Measurements from ENCODE around the gene CDH22.

Gene CDH22

GRCh38 chr20:46282669-46283068, 25.6 kb downstream of the CDH22 start:
- Histone ChIP-seq H3K4me1 (ENCODE audit: control insufficient read depth, insufficient read depth, low read length) (no peaks in the 10 kb centered on the region), H3K9me3 (ENCODE audit: control insufficient read depth, insufficient read depth, low read length) (no peaks in the 10 kb centered on the region), H3K36me3 (ENCODE audit: control insufficient read depth, insufficient read depth, low read length) (no peaks in the 10 kb centered on the region), H3K27me3 (ENCODE audit: control insufficient read depth, insufficient read depth, low read length) (no peaks in the 10 kb centered on the region), H3K27ac (ENCODE audit: low read length) (no peak overlapping the region), H3K4me3 (ENCODE audit: low read length) (no peak overlapping the region)
- WGBS (ENCODE audit: insufficient coverage, insufficient read length) = 100% methylated on average over 1 of the region's 11 CpGs
- DNase-seq (ENCODE audit: low read depth, low spot score) = no peak

GRCh38 chr20:46279103-46279502, 29.2 kb downstream of the CDH22 start:
- Histone ChIP-seq H3K27me3 (ENCODE audit: control insufficient read depth, insufficient read depth, low read length) (no peaks in the 10 kb centered on the region), H3K4me1 (ENCODE audit: control insufficient read depth, insufficient read depth, low read length) (no peaks in the 10 kb centered on the region), H3K27ac (ENCODE audit: low read length) (no peak overlapping the region), H3K36me3 (ENCODE audit: control insufficient read depth, insufficient read depth, low read length) (no peaks in the 10 kb centered on the region), H3K9me3 (ENCODE audit: control insufficient read depth, insufficient read depth, low read length) (no peaks in the 10 kb centered on the region), H3K4me3 (ENCODE audit: low read length) (no peak overlapping the region)
- WGBS (ENCODE audit: insufficient coverage, insufficient read length) = no CpG with 5 or more reads among the region's 10 CpGs
- no peak for DNase-seq (ENCODE audit: low read depth, low spot score)

- Histone ChIP-seq H3K9me3 (ENCODE audit: control insufficient read depth, insufficient read depth, low read length) (no peaks in the 10 kb centered on the region), H3K4me1 (ENCODE audit: control insufficient read depth, insufficient read depth, low read length) (no peaks in the 10 kb centered on the region), H3K36me3 (ENCODE audit: control insufficient read depth, insufficient read depth, low read length) (no peaks in the 10 kb centered on the region), H3K27ac (ENCODE audit: low read length) (no peak overlapping the region), H3K4me3 (ENCODE audit: low read length) (no peak overlapping the region), H3K27me3 (ENCODE audit: control insufficient read depth, insufficient read depth, low read length) (no peaks in the 10 kb centered on the region; the same call in 1 of the 2 replicates)
- DNase-seq (ENCODE audit: low read depth, low spot score) = no peak
- no CpG with 5 or more reads among the region's 8 CpGs for WGBS (ENCODE audit: insufficient coverage, insufficient read length)
These were observed 30.7 kb downstream of the CDH22 start for GRCh38 chr20:46277602-46278001.

- Histone ChIP-seq H3K27ac (ENCODE audit: low read length) (no peak overlapping the region), H3K9me3 (ENCODE audit: control insufficient read depth, insufficient read depth, low read length) (no peaks in the 10 kb centered on the region), H3K4me3 (ENCODE audit: low read length) (no peak overlapping the region), H3K27me3 (ENCODE audit: control insufficient read depth, insufficient read depth, low read length) (no peaks in the 10 kb centered on the region; the same call in 1 of the 2 replicates), H3K36me3 (ENCODE audit: control insufficient read depth, insufficient read depth, low read length) (no peaks in the 10 kb centered on the region), H3K4me1 (ENCODE audit: control insufficient read depth, insufficient read depth, low read length) (no peaks in the 10 kb centered on the region)
- no CpG with 5 or more reads among the region's 4 CpGs for WGBS (ENCODE audit: insufficient coverage, insufficient read length)
- DNase-seq (ENCODE audit: low read depth, low spot score) = no peak
These were observed 31.8 kb downstream of the CDH22 start for GRCh38 chr20:46276531-46276930.

- H3K27me3 ChIP-seq (ENCODE audit: control insufficient read depth, insufficient read depth, low read length) = no peaks in the 10 kb centered on the region; the same call in 1 of the 2 replicates
- no peak overlapping the region for H3K4me3 ChIP-seq (ENCODE audit: low read length)
- no peaks in the 10 kb centered on the region for H3K36me3 ChIP-seq (ENCODE audit: control insufficient read depth, insufficient read depth, low read length)
- WGBS (ENCODE audit: insufficient coverage, insufficient read length) = no CpG with 5 or more reads among the region's 4 CpGs
- no peak overlapping the region for H3K27ac ChIP-seq (ENCODE audit: low read length)
- DNase-seq (ENCODE audit: low read depth, low spot score) = no peak
- H3K4me1 ChIP-seq (ENCODE audit: control insufficient read depth, insufficient read depth, low read length) = no peaks in the 10 kb centered on the region
- H3K9me3 ChIP-seq (ENCODE audit: control insufficient read depth, insufficient read depth, low read length) = no peaks in the 10 kb centered on the region
These were observed 33.2 kb downstream of the CDH22 start for GRCh38 chr20:46275091-46275490.

- Histone ChIP-seq H3K4me1 (ENCODE audit: control insufficient read depth, insufficient read depth, low read length) (no peaks in the 10 kb centered on the region), H3K4me3 (ENCODE audit: low read length) (no peak overlapping the region), H3K36me3 (ENCODE audit: control insufficient read depth, insufficient read depth, low read length) (no peaks in the 10 kb centered on the region), H3K27ac (ENCODE audit: low read length) (no peak overlapping the region), H3K9me3 (ENCODE audit: control insufficient read depth, insufficient read depth, low read length) (no peaks in the 10 kb centered on the region), H3K27me3 (ENCODE audit: control insufficient read depth, insufficient read depth, low read length) (no peaks in the 10 kb centered on the region; the same call in 1 of the 2 replicates)
- no CpG with 5 or more reads among the region's 2 CpGs for WGBS (ENCODE audit: insufficient coverage, insufficient read length)
- no peak for DNase-seq (ENCODE audit: low read depth, low spot score)
These were observed 34.6 kb downstream of the CDH22 start for GRCh38 chr20:46273717-46274116.

- Histone ChIP-seq H3K27ac (ENCODE audit: low read length) (no peak overlapping the region), H3K36me3 (ENCODE audit: control insufficient read depth, insufficient read depth, low read length) (no peaks in the 10 kb centered on the region), H3K27me3 (ENCODE audit: control insufficient read depth, insufficient read depth, low read length) (no peaks in the 10 kb centered on the region; the same call in 1 of the 2 replicates), H3K4me1 (ENCODE audit: control insufficient read depth, insufficient read depth, low read length) (peaks cover 2% of the 10 kb centered on the region; the same call in 1 of the 2 replicates), H3K4me3 (ENCODE audit: low read length) (no peak overlapping the region), H3K9me3 (ENCODE audit: control insufficient read depth, insufficient read depth, low read length) (no peaks in the 10 kb centered on the region)
- DNase-seq (ENCODE audit: low read depth, low spot score) = no peak
- WGBS (ENCODE audit: insufficient coverage, insufficient read length) = no CpG with 5 or more reads among the region's 1 CpG
These were observed 35.8 kb downstream of the CDH22 start for GRCh38 chr20:46272389-46273047.

GRCh38 chr20:46270977-46271744, 37.1 kb downstream of the CDH22 start:
- peaks cover 2% of the 10 kb centered on the region; the same call in 1 of the 2 replicates for H3K4me1 ChIP-seq (ENCODE audit: control insufficient read depth, insufficient read depth, low read length)
- no peak for DNase-seq (ENCODE audit: low read depth, low spot score)

GRCh38 chr20:46269372-46269771, 38.9 kb downstream of the CDH22 start:
- DNase-seq (ENCODE audit: low read depth, low spot score) = no peak
- Histone ChIP-seq H3K4me1 (ENCODE audit: control insufficient read depth, insufficient read depth, low read length) (peaks cover 2% of the 10 kb centered on the region; the same call in 1 of the 2 replicates), H3K27me3 (ENCODE audit: control insufficient read depth, insufficient read depth, low read length) (no peaks in the 10 kb centered on the region; the same call in 1 of the 2 replicates), H3K27ac (ENCODE audit: low read length) (no peak overlapping the region), H3K9me3 (ENCODE audit: control insufficient read depth, insufficient read depth, low read length) (no peaks in the 10 kb centered on the region), H3K4me3 (ENCODE audit: low read length) (no peak overlapping the region), H3K36me3 (ENCODE audit: control insufficient read depth, insufficient read depth, low read length) (no peaks in the 10 kb centered on the region)
- WGBS (ENCODE audit: insufficient coverage, insufficient read length) = no CpG with 5 or more reads among the region's 7 CpGs

More at GRCh38 chr20:46270977-46271744, 37.1 kb downstream of the CDH22 start:
- WGBS (ENCODE audit: insufficient coverage, insufficient read length) = no CpG with 5 or more reads among the region's 2 CpGs
- Histone ChIP-seq H3K27me3 (ENCODE audit: control insufficient read depth, insufficient read depth, low read length) (no peaks in the 10 kb centered on the region; the same call in 1 of the 2 replicates), H3K27ac (ENCODE audit: low read length) (no peak overlapping the region), H3K36me3 (ENCODE audit: control insufficient read depth, insufficient read depth, low read length) (no peaks in the 10 kb centered on the region), H3K4me3 (ENCODE audit: low read length) (no peak overlapping the region), H3K9me3 (ENCODE audit: control insufficient read depth, insufficient read depth, low read length) (no peaks in the 10 kb centered on the region)

GRCh38 chr20:46268662-46269061, 39.6 kb downstream of the CDH22 start:
- no peak for DNase-seq (ENCODE audit: low read depth, low spot score)
- no peaks in the 10 kb centered on the region; the same call in 1 of the 2 replicates for H3K27me3 ChIP-seq (ENCODE audit: control insufficient read depth, insufficient read depth, low read length)
- H3K4me1 ChIP-seq (ENCODE audit: control insufficient read depth, insufficient read depth, low read length) = peaks cover 2% of the 10 kb centered on the region; the same call in 1 of the 2 replicates
- WGBS (ENCODE audit: insufficient coverage, insufficient read length) = no CpG with 5 or more reads among the region's 3 CpGs
- H3K4me3 ChIP-seq (ENCODE audit: low read length) = no peak overlapping the region
- no peak overlapping the region for H3K27ac ChIP-seq (ENCODE audit: low read length)
- H3K36me3 ChIP-seq (ENCODE audit: control insufficient read depth, insufficient read depth, low read length) = no peaks in the 10 kb centered on the region
- no peaks in the 10 kb centered on the region for H3K9me3 ChIP-seq (ENCODE audit: control insufficient read depth, insufficient read depth, low read length)
